Measurements from ENCODE around the gene TATDN2.

TATDN2 gene

DNA sequence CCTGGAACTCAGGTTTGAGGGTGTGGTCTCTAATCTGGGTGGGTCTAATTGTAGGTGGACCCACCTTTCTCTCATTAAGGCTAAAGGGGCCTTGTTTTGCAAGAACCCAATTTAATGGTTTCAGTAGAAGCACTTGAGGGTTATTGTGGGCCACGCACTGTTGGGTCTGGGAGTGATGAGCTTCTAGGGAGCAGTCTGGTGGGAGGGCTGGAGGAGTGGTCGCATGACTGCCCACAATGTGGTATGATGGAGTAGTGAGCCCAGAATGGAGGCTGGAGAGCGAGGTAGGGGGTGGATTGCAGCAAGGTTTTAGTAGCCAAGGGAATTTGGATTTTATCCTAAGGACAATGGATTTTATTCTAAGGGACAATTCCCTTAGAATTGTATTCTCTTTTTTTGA lies 2.7 kb downstream of the TATDN2 start:
- peaks cover 27% of the 10 kb centered on the region for H3K36me3 ChIP-seq (ENCODE audit: low read depth)

DNA sequence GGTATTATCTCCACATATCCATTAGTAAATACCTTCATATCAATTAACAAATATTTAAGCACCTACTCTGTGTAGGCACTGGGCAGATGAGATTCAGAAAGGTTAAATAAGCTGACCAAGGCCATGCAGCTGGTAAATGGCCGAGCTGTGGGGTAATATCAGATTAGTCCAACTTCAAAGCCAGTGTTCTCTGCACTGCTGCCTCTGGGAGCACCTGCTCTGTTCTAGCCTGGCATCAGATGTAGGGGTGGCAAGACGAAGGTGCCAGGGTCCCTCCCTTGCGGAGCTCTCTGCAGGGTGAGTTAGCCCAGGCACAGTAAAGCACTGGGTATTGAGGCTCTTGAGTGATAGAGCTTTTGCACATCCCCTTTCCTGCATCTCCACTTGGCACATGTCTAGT lies 5.5 kb downstream of the TATDN2 start:
- Histone ChIP-seq H3K4me1 (ENCODE audit: insufficient read depth, poor library complexity, severe bottlenecking) (peaks cover 5% of the 10 kb centered on the region), H3K9me3 (ENCODE audit: severe bottlenecking) (no peaks in the 10 kb centered on the region), H3K27ac (ENCODE audit: poor library complexity, severe bottlenecking) (no peak overlapping the region), H3K27me3 (ENCODE audit: insufficient read depth, poor library complexity, severe bottlenecking) (no peaks in the 10 kb centered on the region), H3K36me3 (ENCODE audit: low read depth) (peaks cover 35% of the 10 kb centered on the region), H3K4me3 (ENCODE audit: severe bottlenecking) (no peak overlapping the region)
- TF ChIP-seq, protein P1, sequence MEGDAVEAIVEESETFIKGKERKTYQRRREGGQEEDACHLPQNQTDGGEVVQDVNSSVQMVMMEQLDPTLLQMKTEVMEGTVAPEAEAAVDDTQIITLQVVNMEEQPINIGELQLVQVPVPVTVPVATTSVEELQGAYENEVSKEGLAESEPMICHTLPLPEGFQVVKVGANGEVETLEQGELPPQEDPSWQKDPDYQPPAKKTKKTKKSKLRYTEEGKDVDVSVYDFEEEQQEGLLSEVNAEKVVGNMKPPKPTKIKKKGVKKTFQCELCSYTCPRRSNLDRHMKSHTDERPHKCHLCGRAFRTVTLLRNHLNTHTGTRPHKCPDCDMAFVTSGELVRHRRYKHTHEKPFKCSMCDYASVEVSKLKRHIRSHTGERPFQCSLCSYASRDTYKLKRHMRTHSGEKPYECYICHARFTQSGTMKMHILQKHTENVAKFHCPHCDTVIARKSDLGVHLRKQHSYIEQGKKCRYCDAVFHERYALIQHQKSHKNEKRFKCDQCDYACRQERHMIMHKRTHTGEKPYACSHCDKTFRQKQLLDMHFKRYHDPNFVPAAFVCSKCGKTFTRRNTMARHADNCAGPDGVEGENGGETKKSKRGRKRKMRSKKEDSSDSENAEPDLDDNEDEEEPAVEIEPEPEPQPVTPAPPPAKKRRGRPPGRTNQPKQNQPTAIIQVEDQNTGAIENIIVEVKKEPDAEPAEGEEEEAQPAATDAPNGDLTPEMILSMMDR (IDR thresholded peaks at IDR 0.05; ENCODE audit: poor library complexity, severe bottlenecking) = no peak
- no peak for DNase-seq (ENCODE audit: low spot score)
- no peak for ATAC-seq (ENCODE audit: low read depth)

More for the DNA sequence above, 2.7 kb downstream of the TATDN2 start:
- no peak overlapping the region for H3K4me3 ChIP-seq (ENCODE audit: severe bottlenecking)
- no peak for ATAC-seq (ENCODE audit: low read depth)
- DNase-seq (ENCODE audit: low spot score) = no peak
- peaks cover 5% of the 10 kb centered on the region for H3K4me1 ChIP-seq (ENCODE audit: insufficient read depth, poor library complexity, severe bottlenecking)
- H3K27me3 ChIP-seq (ENCODE audit: insufficient read depth, poor library complexity, severe bottlenecking) = no peaks in the 10 kb centered on the region
- TF ChIP-seq, protein P1 (IDR thresholded peaks at IDR 0.05; ENCODE audit: poor library complexity, severe bottlenecking) = no peak
- no peak overlapping the region for H3K27ac ChIP-seq (ENCODE audit: poor library complexity, severe bottlenecking)
- no peaks in the 10 kb centered on the region for H3K9me3 ChIP-seq (ENCODE audit: severe bottlenecking)

DNA sequence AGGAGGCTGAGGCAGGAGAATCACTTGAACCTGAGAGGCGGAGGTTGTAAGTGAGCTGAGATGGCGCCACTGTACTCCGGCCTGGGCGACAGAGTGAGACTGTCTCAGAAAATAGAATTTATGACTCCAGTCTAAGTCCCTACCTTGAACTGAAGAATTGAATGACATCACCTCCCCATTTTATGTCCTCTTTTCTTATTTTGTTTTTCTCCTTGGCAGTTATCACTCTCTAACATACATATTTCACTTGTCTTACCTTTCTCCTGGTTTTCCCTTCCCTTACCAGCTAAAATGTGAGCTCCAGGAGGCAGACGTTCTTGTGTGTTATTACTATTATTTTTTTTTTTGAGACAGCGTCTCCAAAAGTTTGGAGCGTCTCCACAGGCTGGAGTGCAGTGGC lies 7.6 kb downstream of the TATDN2 start:
- Histone ChIP-seq H3K4me3 (ENCODE audit: severe bottlenecking) (no peak overlapping the region), H3K27ac (ENCODE audit: poor library complexity, severe bottlenecking) (no peak overlapping the region), H3K9me3 (ENCODE audit: severe bottlenecking) (no peaks in the 10 kb centered on the region), H3K27me3 (ENCODE audit: insufficient read depth, poor library complexity, severe bottlenecking) (no peaks in the 10 kb centered on the region), H3K4me1 (ENCODE audit: insufficient read depth, poor library complexity, severe bottlenecking) (no peaks in the 10 kb centered on the region), H3K36me3 (ENCODE audit: low read depth) (peaks cover 36% of the 10 kb centered on the region)
- ATAC-seq (ENCODE audit: low read depth) (no peak), DNase-seq (ENCODE audit: low spot score) (no peak)
- TF ChIP-seq, protein P1 (IDR thresholded peaks at IDR 0.05; ENCODE audit: poor library complexity, severe bottlenecking) = no peak

DNA sequence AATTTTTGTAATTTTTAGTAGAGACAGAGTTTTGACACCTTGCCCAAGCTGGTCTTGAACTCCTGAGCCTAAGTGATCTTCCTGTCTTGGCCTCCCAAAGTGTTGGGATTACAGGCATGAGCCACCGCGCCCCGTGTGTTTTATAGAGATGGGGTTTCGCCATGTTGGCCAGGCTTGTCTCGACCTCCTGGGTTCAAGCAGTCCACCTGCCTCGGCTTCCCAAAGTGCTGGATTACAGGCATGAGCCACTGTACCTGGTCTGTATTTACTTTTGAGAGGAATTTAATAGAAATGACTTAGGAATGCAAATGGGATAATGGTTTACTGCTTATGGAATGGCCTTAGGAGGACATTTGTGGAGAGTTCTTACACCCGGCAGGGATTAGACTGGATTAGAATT lies 10.8 kb downstream of the TATDN2 start:
- Histone ChIP-seq H3K27me3 (ENCODE audit: insufficient read depth, poor library complexity, severe bottlenecking) (no peaks in the 10 kb centered on the region), H3K4me1 (ENCODE audit: insufficient read depth, poor library complexity, severe bottlenecking) (no peaks in the 10 kb centered on the region), H3K36me3 (ENCODE audit: low read depth) (peaks cover 45% of the 10 kb centered on the region), H3K4me3 (ENCODE audit: severe bottlenecking) (no peak overlapping the region), H3K9me3 (ENCODE audit: severe bottlenecking) (no peaks in the 10 kb centered on the region), H3K27ac (ENCODE audit: poor library complexity, severe bottlenecking) (no peak overlapping the region)
- DNase-seq (ENCODE audit: low spot score) (no peak), ATAC-seq (ENCODE audit: low read depth) (no peak)
- TF ChIP-seq, protein P1 (IDR thresholded peaks at IDR 0.05; ENCODE audit: poor library complexity, severe bottlenecking) = no peak

DNA sequence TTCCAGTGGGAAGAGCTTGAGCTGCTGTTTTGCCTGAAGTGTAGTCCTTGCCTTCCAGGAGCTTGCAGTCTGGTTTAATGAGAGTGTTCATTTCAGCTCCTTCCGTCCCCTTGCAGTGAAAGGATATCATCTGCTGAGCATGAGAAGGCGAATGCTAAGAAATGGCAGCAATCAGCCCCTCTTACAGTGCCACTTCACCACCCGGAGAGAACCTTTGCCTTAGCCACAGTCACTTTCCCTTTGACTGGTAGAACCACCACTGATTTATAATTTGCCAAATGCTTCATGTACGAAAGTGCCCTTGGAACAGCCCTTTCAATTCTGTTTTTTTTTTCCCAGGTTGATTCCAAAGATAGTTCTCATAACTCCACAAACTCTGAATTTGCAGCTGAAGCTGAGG lies 11.5 kb downstream of the TATDN2 start:
- Histone ChIP-seq H3K36me3 (ENCODE audit: low read depth) (peaks cover 50% of the 10 kb centered on the region), H3K4me1 (ENCODE audit: insufficient read depth, poor library complexity, severe bottlenecking) (no peaks in the 10 kb centered on the region), H3K27me3 (ENCODE audit: insufficient read depth, poor library complexity, severe bottlenecking) (no peaks in the 10 kb centered on the region), H3K4me3 (ENCODE audit: severe bottlenecking) (no peak overlapping the region), H3K9me3 (ENCODE audit: severe bottlenecking) (no peaks in the 10 kb centered on the region), H3K27ac (ENCODE audit: poor library complexity, severe bottlenecking) (no peak overlapping the region)
- TF ChIP-seq, protein P1 (IDR thresholded peaks at IDR 0.05; ENCODE audit: poor library complexity, severe bottlenecking) = no peak
- ATAC-seq (ENCODE audit: low read depth) (no peak), DNase-seq (ENCODE audit: low spot score) (no peak)
